IMR-90 (cell line): ENCODE data around the gene CCDC136.

Source experiments
- BHLHE40 ChIP-seq: fragments of 150-350 bp; IDR thresholded peaks from 2 replicates; pipeline ENCODE4 v1.6.1; 2016; ENCODE audit warnings: mild to moderate bottlenecking, low read depth, low read length
- CEBPB ChIP-seq: IDR thresholded peaks from 2 replicates; pipeline ENCODE4 v1.6.1; 2012; ENCODE audit warnings: low read depth, low read length, improper control_type of control experiment
- MAZ ChIP-seq: IDR thresholded peaks from 2 replicates; pipeline ENCODE4 v1.6.1; 2012; ENCODE audit warnings: low read depth, mild to moderate bottlenecking, low read length, improper control_type of control experiment, moderate library complexity, borderline replicate concordance
- POLR2A ChIP-seq: IDR thresholded peaks from 2 replicates; pipeline ENCODE4 v1.6.1; 2012; ENCODE audit warnings: mild to moderate bottlenecking, low read depth, low read length
- RAD21 ChIP-seq: IDR thresholded peaks from 2 replicates; pipeline ENCODE4 v1.6.1; 2012; ENCODE audit warnings: low read length, improper control_type of control experiment
- TF ChIP-seq, protein P1 (sequence below): fragments of 150-350 bp; IDR thresholded peaks from 2 replicates; pipeline ENCODE4 v1.6.1; 2016; ENCODE audit warnings: low read depth, mild to moderate bottlenecking, low read length, moderate library complexity, borderline replicate concordance
- TF ChIP-seq, protein P2 (sequence below): conservative IDR thresholded peaks from 2 replicates; pipeline ENCODE4 v1.5.1; 2012; ENCODE audit warnings: mild to moderate bottlenecking, low read depth, low read length, improper control_type of control experiment

DNA sequence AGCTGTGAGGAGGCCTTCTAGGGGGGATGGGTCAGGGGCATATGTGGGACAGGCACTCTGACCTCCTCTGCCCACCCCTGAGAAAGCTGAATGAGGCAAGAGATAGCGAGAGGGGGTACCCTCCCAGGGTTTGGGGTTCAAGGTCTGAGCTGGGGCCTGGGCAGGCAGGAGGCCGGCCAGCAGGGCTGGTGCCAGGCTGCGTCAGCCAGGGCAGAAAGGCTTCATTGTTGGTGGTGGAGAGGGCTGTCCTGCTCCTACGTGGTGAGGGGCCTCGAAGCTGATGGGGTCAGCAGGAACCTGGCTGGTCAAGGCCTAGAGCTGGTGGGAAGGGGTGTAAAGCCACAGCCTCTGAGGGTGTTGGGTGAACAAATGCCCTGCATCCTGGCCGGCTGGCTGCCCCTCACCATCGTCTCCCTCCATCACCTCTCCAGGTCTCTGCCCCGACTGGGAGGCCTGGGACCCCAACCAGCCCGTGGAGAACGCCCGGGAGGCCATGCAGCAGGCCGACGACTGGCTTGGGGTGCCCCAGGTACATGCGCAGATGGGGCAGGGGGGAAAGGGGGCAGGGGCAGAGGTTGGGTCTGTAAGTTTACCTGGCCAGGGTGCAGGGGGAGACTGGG is 45.1 kb downstream of the CCDC136 start:
- TF ChIP-seq BHLHE40 (no peak), RAD21 (no peak), CEBPB (no peak), POLR2A (no peak), MAZ (no peak)
- TF ChIP-seq, protein P1, sequence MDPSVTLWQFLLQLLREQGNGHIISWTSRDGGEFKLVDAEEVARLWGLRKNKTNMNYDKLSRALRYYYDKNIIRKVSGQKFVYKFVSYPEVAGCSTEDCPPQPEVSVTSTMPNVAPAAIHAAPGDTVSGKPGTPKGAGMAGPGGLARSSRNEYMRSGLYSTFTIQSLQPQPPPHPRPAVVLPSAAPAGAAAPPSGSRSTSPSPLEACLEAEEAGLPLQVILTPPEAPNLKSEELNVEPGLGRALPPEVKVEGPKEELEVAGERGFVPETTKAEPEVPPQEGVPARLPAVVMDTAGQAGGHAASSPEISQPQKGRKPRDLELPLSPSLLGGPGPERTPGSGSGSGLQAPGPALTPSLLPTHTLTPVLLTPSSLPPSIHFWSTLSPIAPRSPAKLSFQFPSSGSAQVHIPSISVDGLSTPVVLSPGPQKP: no peak
- TF ChIP-seq, protein P2, sequence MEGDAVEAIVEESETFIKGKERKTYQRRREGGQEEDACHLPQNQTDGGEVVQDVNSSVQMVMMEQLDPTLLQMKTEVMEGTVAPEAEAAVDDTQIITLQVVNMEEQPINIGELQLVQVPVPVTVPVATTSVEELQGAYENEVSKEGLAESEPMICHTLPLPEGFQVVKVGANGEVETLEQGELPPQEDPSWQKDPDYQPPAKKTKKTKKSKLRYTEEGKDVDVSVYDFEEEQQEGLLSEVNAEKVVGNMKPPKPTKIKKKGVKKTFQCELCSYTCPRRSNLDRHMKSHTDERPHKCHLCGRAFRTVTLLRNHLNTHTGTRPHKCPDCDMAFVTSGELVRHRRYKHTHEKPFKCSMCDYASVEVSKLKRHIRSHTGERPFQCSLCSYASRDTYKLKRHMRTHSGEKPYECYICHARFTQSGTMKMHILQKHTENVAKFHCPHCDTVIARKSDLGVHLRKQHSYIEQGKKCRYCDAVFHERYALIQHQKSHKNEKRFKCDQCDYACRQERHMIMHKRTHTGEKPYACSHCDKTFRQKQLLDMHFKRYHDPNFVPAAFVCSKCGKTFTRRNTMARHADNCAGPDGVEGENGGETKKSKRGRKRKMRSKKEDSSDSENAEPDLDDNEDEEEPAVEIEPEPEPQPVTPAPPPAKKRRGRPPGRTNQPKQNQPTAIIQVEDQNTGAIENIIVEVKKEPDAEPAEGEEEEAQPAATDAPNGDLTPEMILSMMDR: no peak
